Right ventricle myocardium superior (tissue), 1 donor: ENCODE measurements around the gene FCHSD2. TPM values are rescaled to one million over a fixed set of nuclear protein-coding genes. Genes with fewer than 3 reads are reported as not detected.
A peak's percentile ranks its signal among the peaks of the same experiment; 100 is the strongest.

Source experiments
- ATAC-seq: fragments of 200-7000 bp; cut with Tn5 transposase; one replicate; pipeline ENCODE4 v1.9.1; 2020; ENCODE audit warnings: mild to moderate bottlenecking; ENCODE audit not compliant: poor library complexity
- DNase-seq: peaks from one replicate; pipeline ENCODE4 v3.0.0-alpha.2; 2020
- intact Hi-C: fragments of 100-400 bp; cut with DNase I; formaldehyde crosslinking; loops from one replicate; pipeline ENCODE4 v1.11.2; 2022
- long read RNA-seq: library from polyadenylated mRNA; unstranded; transcript quantifications from one replicate; pipeline ENCODE4 v2.0.0, GENCODE V29; 2021
- total RNA-seq: library from RNA; stranded (reverse); fragmentation: NEBNext Ultra II Directional; extraction: Animal tissue kit (Norgen Biotek cat#: 25700); gene quantifications from one replicate; pipeline ENCODE4 v1.2.1, GENCODE V29; 2021
- donor health status: DM: no; HTN: yes; CAD: no; lungs with severe emphysema.

The FCHSD2 gene
- total RNA-seq = 40.4 TPM
- long read RNA-seq, transcript FCHSD2-204 (20 exons, 3,154 nt) = major isoform, 20 of 35 reads
- long read RNA-seq, partial matches to known transcripts = 7 of 35 reads
- long read RNA-seq, other reads (novel, unspliced or antisense) = 8 of 35 reads

DNA sequence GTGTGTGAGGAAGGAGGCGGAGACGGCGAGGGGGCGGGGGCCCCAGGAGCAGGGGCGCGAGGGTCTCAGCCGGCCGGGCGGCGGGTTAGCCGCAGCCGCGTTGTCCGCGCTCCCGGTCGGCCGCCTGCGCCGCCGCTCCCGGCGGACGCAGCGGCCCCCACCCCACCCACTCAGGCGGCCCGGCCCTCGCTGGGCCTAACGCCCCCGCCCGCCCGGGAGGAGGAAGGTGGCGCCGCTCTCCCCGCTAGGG, at the start of gene FCHSD2:
Gene FCHSD2 (minus strand): TSS at position 191 of the 250 bp plus-strand sequence. CDS start 441 bp downstream, outside the sequence.
- DNase-seq = no peak
- no peak for ATAC-seq
- intact Hi-C loops = loop anchor here (10.0 kb wide), 1 partner anchor 217 kb away; no protein-coding TSS in a partner anchor

- ATAC-seq = no peak
- intact Hi-C loops = no loop called here
- DNase-seq = no peak
Measured at GRCh38 chr11:73191151-73191550, 49.0 kb upstream of the FCHSD2 start.

- intact Hi-C loops = no loop called here
- ATAC-seq = no peak
- no peak for DNase-seq
Measured at GRCh38 chr11:73190557-73190885, 48.4 kb upstream of the FCHSD2 start.

DNA sequence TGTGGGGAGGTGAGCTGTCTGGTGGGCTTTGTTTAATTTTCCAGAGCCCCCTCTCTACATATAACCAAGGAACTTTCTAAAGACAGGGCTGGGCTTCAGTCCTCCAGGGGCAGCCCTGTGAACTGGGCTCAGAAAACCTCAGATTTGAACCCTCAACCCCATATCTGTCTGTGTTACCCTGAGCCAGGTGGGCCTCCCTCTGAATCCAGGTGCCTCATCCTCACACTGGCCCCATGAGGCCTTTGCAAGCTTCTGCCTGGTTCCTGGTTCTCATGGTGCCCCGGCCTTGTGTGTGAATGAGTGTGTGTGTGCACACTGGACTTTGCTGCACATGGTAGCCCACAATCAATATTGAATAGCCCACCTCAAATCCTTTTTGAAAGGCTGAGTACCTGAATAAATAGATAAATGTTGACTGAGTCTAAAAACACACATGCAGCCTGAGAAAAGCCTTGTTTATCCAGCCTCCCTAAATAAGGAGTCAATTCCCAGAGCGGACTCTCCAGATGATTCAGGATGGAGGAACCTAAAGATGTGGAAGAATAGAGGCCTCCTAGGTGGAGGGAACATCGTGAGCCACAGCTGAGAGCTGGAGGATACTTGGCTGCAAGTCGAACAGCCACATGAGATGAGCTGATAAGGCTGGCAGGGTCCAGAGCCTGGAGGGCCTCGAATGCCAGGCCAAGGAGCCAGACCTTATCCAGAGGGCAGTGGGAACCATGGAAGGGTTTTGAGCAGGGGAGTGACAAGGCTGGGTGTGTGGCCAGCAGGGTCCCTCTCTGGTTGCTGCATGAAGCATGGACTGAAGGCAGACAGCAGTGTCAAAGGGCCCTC, 47.8 kb upstream of the FCHSD2 start:
- intact Hi-C loops = loop anchor here (5.0 kb wide), 2 partner anchors 52 to 97 kb away; no protein-coding TSS in a partner anchor
- ATAC-seq (no peak), DNase-seq (no peak)

DNA sequence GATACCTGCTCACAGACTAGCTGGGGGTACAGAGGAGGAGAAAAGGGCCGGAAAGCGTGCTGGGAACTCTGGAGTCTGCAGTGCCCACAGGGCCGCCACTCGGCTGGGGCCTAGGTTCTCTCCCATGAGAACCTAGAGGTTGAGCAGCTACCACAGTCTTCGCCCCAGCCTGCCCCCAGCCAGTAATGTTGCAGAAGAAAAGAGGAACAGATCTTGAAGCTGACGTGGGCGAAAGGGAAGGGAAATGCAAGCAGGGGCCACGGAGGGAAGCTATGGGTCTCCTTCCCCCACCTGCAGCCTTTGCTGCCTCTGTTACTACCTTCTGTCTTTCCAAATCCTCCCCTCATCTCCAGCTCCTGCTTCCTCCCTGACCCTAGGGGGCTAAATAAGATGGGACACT, 47.2 kb upstream of the FCHSD2 start:
- ATAC-seq (no peak), DNase-seq (peak; percentile 66)
- intact Hi-C loops = loop anchor here (5.0 kb wide), 2 partner anchors 53 to 98 kb away; no protein-coding TSS in a partner anchor

DNA sequence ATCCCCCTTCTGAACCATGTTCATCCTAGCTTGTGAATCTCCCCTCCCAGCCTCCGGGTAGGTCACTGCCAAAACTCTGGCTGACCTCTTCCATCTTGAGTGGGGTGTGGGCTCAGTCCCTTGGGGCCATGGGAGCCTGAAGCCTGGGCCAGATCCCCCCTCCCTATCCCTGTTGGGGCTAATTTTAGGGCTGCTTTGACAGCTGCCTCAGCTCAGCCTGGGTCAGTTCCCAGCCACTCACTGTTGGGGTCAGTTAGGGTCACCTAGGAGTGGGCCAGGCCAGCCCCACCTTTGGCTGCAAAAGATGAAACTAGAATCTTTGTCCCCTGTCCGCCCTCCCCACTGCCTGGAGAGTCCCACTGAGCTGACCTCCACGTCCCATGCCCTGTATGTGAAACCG, 46.2 kb upstream of the FCHSD2 start:
- ATAC-seq = peak; percentile 87
- peak; percentile 69 for DNase-seq
- intact Hi-C loops = loop anchor here (5.0 kb wide), 2 partner anchors 54 to 99 kb away; no protein-coding TSS in a partner anchor

DNA sequence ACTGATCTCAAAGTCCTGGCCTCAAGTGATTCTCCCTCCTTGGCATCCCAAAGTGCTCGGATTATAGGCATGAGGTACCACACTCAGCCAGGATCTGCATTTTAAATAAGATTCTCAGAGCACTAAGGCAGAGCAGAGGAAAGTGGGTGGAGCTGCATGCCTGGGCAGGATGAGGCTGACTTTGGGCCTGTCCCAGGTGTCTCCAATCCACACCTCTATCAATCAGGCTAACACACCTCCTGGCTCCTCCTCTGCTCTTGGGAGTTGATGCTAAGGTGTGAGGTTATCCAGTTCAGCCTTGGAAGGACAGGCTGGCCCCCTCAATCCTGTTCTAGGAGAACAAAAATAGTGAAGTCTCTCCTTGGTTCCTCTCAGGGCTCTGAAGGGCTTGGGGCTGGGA, 45.7 kb upstream of the FCHSD2 start:
- intact Hi-C loops = loop anchor here (5.0 kb wide), 2 partner anchors 54 to 99 kb away; no protein-coding TSS in a partner anchor
- DNase-seq (no peak), ATAC-seq (no peak)

DNA sequence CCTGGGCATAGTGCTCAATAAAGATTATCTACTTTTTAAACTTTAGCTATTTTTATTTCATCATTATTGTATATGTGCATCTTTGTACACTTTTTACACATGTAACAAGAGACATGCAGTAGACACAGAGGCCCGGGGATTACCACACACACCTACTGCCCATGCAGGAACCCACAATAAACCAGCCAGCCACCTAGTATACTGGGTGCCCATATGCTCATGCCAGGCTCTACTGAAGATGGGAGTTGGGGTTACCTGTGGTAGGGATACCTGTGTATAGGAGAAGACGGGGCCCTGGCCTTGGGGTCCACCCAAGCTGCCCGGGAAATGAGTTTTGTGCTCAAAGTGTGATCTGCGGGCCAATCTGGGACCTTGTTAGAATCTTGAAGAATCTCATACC, 44.8 kb upstream of the FCHSD2 start:
- DNase-seq (no peak), ATAC-seq (no peak)
- intact Hi-C loops = loop anchor here (5.0 kb wide), 2 partner anchors 55 to 100 kb away; no protein-coding TSS in a partner anchor

- DNase-seq (no peak), ATAC-seq (no peak)
- intact Hi-C loops = loop anchor here (5.0 kb wide), 2 partner anchors 56 to 101 kb away; no protein-coding TSS in a partner anchor
Measured at GRCh38 chr11:73186294-73186850, 44.3 kb upstream of the FCHSD2 start.

DNA sequence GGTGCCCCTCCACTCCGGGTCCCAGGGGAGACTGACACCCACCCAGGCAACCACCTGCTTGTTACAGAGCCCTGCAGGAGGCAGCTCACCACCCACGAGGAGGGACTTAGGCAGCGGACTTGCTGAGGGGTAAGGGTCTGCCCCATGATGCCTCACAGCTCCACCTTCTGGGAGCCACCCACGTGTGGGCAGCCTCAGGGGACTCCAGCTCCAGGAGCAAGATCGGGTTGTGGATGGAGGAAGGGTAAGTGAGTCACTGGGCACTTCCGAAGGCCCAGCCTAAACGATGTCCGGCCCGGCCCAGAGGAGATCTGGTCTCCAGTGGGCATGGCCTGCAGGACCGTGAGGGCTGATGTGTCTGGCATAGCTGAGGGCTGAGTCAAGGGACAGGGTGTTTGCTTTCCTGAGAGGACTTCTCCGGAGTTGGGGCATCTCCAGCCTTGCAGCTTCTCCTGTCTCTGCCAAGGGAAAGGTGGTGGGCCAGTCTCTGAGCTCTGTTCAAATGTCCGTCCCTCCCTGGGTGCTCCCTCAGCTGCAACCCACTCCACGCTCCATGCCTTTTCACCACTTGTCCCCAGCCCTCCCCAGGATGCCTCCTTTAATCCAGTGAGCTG, 43.7 kb upstream of the FCHSD2 start:
- intact Hi-C loops = loop anchor here (5.0 kb wide), 2 partner anchors 57 to 102 kb away; no protein-coding TSS in a partner anchor
- no peak for ATAC-seq
- no peak for DNase-seq

GRCh38 chr11:73184953-73185671, 43.0 kb upstream of the FCHSD2 start:
- peak; percentile 59 for ATAC-seq
- intact Hi-C loops = loop anchor here (5.0 kb wide), 2 partner anchors 57 to 102 kb away; no protein-coding TSS in a partner anchor

GRCh38 chr11:73182824-73183321, 40.8 kb upstream of the FCHSD2 start:
- DNase-seq (peak; percentile 65), ATAC-seq (peak; percentile 79)
- intact Hi-C loops = no loop called here

More at GRCh38 chr11:73184953-73185671, 43.0 kb upstream of the FCHSD2 start:
- DNase-seq = peak; percentile 78

GRCh38 chr11:73178681-73179080, 36.6 kb upstream of the FCHSD2 start:
- intact Hi-C loops = loop anchor here (2.0 to 10.0 kb wide), 3 partner anchors 254 to 454 kb away; no protein-coding TSS in a partner anchor
- ATAC-seq (no peak), DNase-seq (no peak)

- ATAC-seq = peak; percentile 69
- DNase-seq = peak; percentile 91
- intact Hi-C loops = loop anchor here (2.0 to 10.0 kb wide), 3 partner anchors 253 to 453 kb away; no protein-coding TSS in a partner anchor
Measured at GRCh38 chr11:73177778-73178539, 35.8 kb upstream of the FCHSD2 start.

GRCh38 chr11:73177380-73177777, 35.3 kb upstream of the FCHSD2 start:
- peak; percentile 35 for ATAC-seq
- DNase-seq = peak; percentile 71
- intact Hi-C loops = loop anchor here (10.0 kb wide), 2 partner anchors 253 to 453 kb away; no protein-coding TSS in a partner anchor

DNA sequence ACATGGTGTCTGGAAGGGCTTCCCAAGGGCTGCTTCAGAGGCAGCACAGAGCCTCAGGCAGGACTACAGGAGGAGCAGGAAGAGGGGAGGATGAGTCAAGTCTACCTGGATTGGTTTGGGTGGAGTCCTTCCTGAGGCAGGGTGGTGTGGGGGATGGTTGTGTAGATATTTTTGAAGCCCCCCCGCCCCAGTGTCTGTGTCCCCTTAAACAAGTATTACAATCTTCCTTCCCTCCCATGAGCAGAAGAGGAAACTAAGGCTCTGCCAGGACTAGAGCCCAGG, 34.7 kb upstream of the FCHSD2 start:
- intact Hi-C loops = loop anchor here (10.0 kb wide), 2 partner anchors 252 to 452 kb away; no protein-coding TSS in a partner anchor
- no peak for DNase-seq
- ATAC-seq = no peak

- ATAC-seq (no peak), DNase-seq (no peak)
- intact Hi-C loops = loop anchor here (10.0 kb wide), 2 partner anchors 252 to 452 kb away; no protein-coding TSS in a partner anchor
Measured at GRCh38 chr11:73176145-73176873, 34.2 kb upstream of the FCHSD2 start.
